HCT116 (cell line): ENCODE results near the gene RECQL5. TPM values are rescaled to one million over a fixed set of nuclear protein-coding genes. Genes with fewer than 3 reads are reported as not detected.

Experiments used
- ATAC-seq: fragments of 200-7000 bp; cut with Tn5 transposase; 2 replicates; pipeline ENCODE4 v1.9.1; 2020; ENCODE audit warnings: mild to moderate bottlenecking, moderate library complexity
- BruUV-seq: library from RNA; stranded (reverse); fragments of 400-500 nt; replicated peaks from 2 replicates; lab custom pipeline; 2021; lab: Mats Ljungman, UMichigan
- CTCF ChIA-PET: fragments of 300-600 bp; sonication (Branson Sonifier 250); formaldehyde crosslinking; loops from one replicate; lab custom pipeline; 2021; ENCODE audit warnings: antibody characterized with exemption; lab: Charles Lee
- POLR2A ChIA-PET: fragments of 300-600, 350-600 bp; sonication (Branson Sonifier 250); formaldehyde crosslinking; loops from one replicate; lab custom pipeline; 2021; ENCODE audit warnings: antibody characterized with exemption; lab: Charles Lee
- RAD21 ChIA-PET, 2 experiments: fragments of 300-600 bp; sonication (Branson Sonifier 250); formaldehyde crosslinking; loops; one replicate each; lab custom pipeline; 2023; ENCODE audit warnings: low total read pairs in 2 of 2; ENCODE audit not compliant: uncharacterized antibody in 2 of 2, unreplicated experiment in 2 of 2, low non-redundant PET in 1 of 2; lab: Charles Lee
- DNase-seq: peaks from one replicate; pipeline ENCODE4 v3.0.0-alpha.2; 2010; ENCODE audit warnings: low read depth, low spot score
- H2AFZ ChIP-seq: fragments of 200-600 bp; shearing (Covaris generic), sonication (generic); 2 replicates; pipeline ENCODE4 v1.6.1; 2017; ENCODE audit warnings: low read depth, mixed run types, mixed read lengths, antibody characterized with exemption, low read length; ENCODE audit not compliant: poor library complexity, severe bottlenecking
- H3K27ac ChIP-seq: 2 replicates; pipeline ENCODE4 v1.5.1; 2012; ENCODE audit warnings: low read depth, low read length
- H3K27me3 ChIP-seq: fragments of 200-600 bp; sonication (generic); 2 replicates; pipeline ENCODE4 v1.6.1; 2016; ENCODE audit warnings: mixed run types, low read length, mixed read lengths; ENCODE audit not compliant: insufficient read depth
- H3K36me3 ChIP-seq, 2 experiments: fragments of 200-500 bp in 1 of 2; fragments of 200-600 bp in 1 of 2; sonication (Bioruptor generic) in 1 of 2; sonication (generic) in 1 of 2; 2 replicates each; pipeline versions ENCODE4 v1.5.1 to v1.6.1; 2014 to 2016; ENCODE audit warnings: low read length in 2 of 2, inconsistent platforms in 1 of 2, mixed read lengths in 1 of 2, mixed run types in 1 of 2; ENCODE audit not compliant: insufficient read depth in 2 of 2, control insufficient read depth in 1 of 2
- H3K4me1 ChIP-seq, 2 experiments: fragments of 200-600 bp in 1 of 2; sonication (generic) in 1 of 2; 2 replicates each; pipeline versions ENCODE4 v1.5.1 to v1.6.1; 2012 to 2017; ENCODE audit warnings: low read length in 2 of 2, inconsistent platforms in 1 of 2, mild to moderate bottlenecking in 1 of 2, mixed read lengths in 1 of 2, mixed run types in 1 of 2, moderate library complexity in 1 of 2; ENCODE audit not compliant: insufficient read depth in 2 of 2, control insufficient read depth in 1 of 2
- H3K4me2 ChIP-seq: fragments of 200-600 bp; sonication (generic); 2 replicates; pipeline ENCODE4 v1.6.1; 2017; ENCODE audit warnings: mixed run types, low read length, mixed read lengths
- H3K4me3 ChIP-seq, 2 experiments: fragments of 200-600 bp in 1 of 2; sonication (generic) in 1 of 2; replicated peaks in 1 of 2; 2 replicates each; pipeline ENCODE4 v1.5.1; 2011 to 2016; ENCODE audit warnings: low read length in 2 of 2, control low read depth in 1 of 2, low read depth in 1 of 2, mild to moderate bottlenecking in 1 of 2, mixed read lengths in 1 of 2, mixed run types in 1 of 2
- H3K79me2 ChIP-seq: fragments of 200-600 bp; sonication (generic); 2 replicates; pipeline ENCODE4 v1.6.1; 2017; ENCODE audit warnings: mild to moderate bottlenecking, mixed run types, low read length, moderate library complexity, mixed read lengths; ENCODE audit not compliant: insufficient read depth
- H3K9ac ChIP-seq: fragments of 200-600 bp; sonication (generic); 2 replicates; pipeline ENCODE4 v1.6.1; 2016; ENCODE audit warnings: low read length, mixed read lengths
- H3K9me2 ChIP-seq: fragments of 200-600 bp; sonication (generic), shearing (Covaris generic); 2 replicates; pipeline ENCODE4 v1.6.1; 2017; ENCODE audit warnings: mixed run types, mild to moderate bottlenecking, moderate library complexity; ENCODE audit not compliant: insufficient read depth
- H3K9me3 ChIP-seq, 2 experiments: fragments of 200-500 bp in 1 of 2; fragments of 200-600 bp in 1 of 2; sonication (Bioruptor generic) in 1 of 2; sonication (generic) in 1 of 2; 2 replicates each; pipeline ENCODE4 v1.6.1; 2014 to 2017; ENCODE audit warnings: low read length in 2 of 2, mixed read lengths in 2 of 2, inconsistent platforms in 1 of 2, low read depth in 1 of 2, mild to moderate bottlenecking in 1 of 2, mixed run types in 1 of 2, moderate library complexity in 1 of 2; ENCODE audit not compliant: control insufficient read depth in 1 of 2, insufficient read depth in 1 of 2
- H4K20me1 ChIP-seq: fragments of 200-600 bp; sonication (generic), shearing (Covaris generic); 2 replicates; pipeline ENCODE4 v1.6.1; 2017; ENCODE audit warnings: mixed run types, mild to moderate bottlenecking, moderate library complexity; ENCODE audit not compliant: insufficient read depth
- ELF1 ChIP-seq: IDR thresholded peaks from 2 replicates; pipeline ENCODE4 v1.6.1; 2012; ENCODE audit warnings: low read depth, borderline replicate concordance
- EZH2phosphoT487 ChIP-seq: fragments of 200-600 bp; IDR thresholded peaks from 2 replicates; pipeline ENCODE4 v1.6.1; 2018; ENCODE audit warnings: antibody characterized with exemption, borderline replicate concordance
- JUND ChIP-seq: IDR thresholded peaks from 2 replicates; pipeline ENCODE4 v1.6.1; 2012
- RAD21 ChIP-seq: IDR thresholded peaks from 2 replicates; pipeline ENCODE4 v1.6.1; 2012; ENCODE audit warnings: low read depth, mild to moderate bottlenecking
- REST ChIP-seq: IDR thresholded peaks from 2 replicates; pipeline ENCODE4 v1.6.1; 2012; ENCODE audit warnings: low read depth
- SRF ChIP-seq: IDR thresholded peaks from 2 replicates; pipeline ENCODE4 v1.6.1; 2012; ENCODE audit warnings: low read depth
- YY1 ChIP-seq: IDR thresholded peaks from 2 replicates; pipeline ENCODE4 v1.6.1; 2011; ENCODE audit warnings: low read length, low read depth, moderate library complexity, mild to moderate bottlenecking; ENCODE audit not compliant: insufficient replicate concordance; ENCODE audit errors: extremely low read depth
- intact Hi-C: fragments of 100-400 bp; cut with micrococcal nuclease; formaldehyde crosslinking; loops from 2 replicates; pipeline ENCODE4 v1.10.0; 2022
- total RNA-seq: library from RNA; stranded (reverse); gene quantifications from one replicate; pipeline ENCODE4 v1.2.1, GENCODE V29; 2021; ENCODE audit not compliant: unreplicated experiment
- TF ChIP-seq, protein P1 (sequence below): IDR thresholded peaks from 2 replicates; pipeline ENCODE4 v1.6.1; 2012
- TF ChIP-seq, protein P2 (sequence below): IDR thresholded peaks from 2 replicates; pipeline ENCODE4 v1.6.1; 2011; ENCODE audit warnings: mild to moderate bottlenecking, low read length, moderate library complexity; ENCODE audit not compliant: insufficient replicate concordance; ENCODE audit errors: extremely low read depth

RECQL5 gene
- total RNA-seq, 1 experiment from 2014 or later, result 83.3 TPM

- ChIA-PET CTCF (interaction anchor here (0.9 to 2.4 kb wide), 3 partner anchors 29 to 58 kb away, joined by 3 to 7 read pairs (median 6); partner anchors contain the start of gene ITGB4), RAD21 (interaction anchor here in 1 of 2 experiments (2.0 kb wide), 1 partner anchor 29 kb away, joined by 5 read pairs; the partner anchor contains the start of gene ITGB4), POLR2A (interaction anchor here (1.1 to 3.3 kb wide), 4 partner anchors 9 to 88 kb away, joined by 3 to 17 read pairs (median 14); partner anchors contain the start of gene ITGB4)
- no peak for ATAC-seq
- no TSS peak for BruUV-seq
- no peak overlapping the region for H3K4me3 ChIP-seq
- no peak overlapping the region; the same call in 1 of the 2 replicates for H3K27ac ChIP-seq
- no peaks in the 10 kb centered on the region for H4K20me1 ChIP-seq
- peak overlapping the region; percentile 53; the same call in 1 of the 2 replicates for H3K4me2 ChIP-seq
- no peaks in the 10 kb centered on the region for H3K9me2 ChIP-seq
- H2AFZ ChIP-seq, result no peak overlapping the region
- H3K9ac ChIP-seq, result no peak overlapping the region
- peaks cover 87% of the 10 kb centered on the region for H3K79me2 ChIP-seq
- peaks cover 70 to 99% of the 10 kb centered on the region in 2 experiments for H3K4me1 ChIP-seq
- no peak for DNase-seq
- H3K9me3 ChIP-seq, result no peaks in the 10 kb centered on the region
- peaks cover 0 to 21% of the 10 kb centered on the region in 2 experiments; a peak in 1 of 4 replicates for H3K36me3 ChIP-seq
- TF ChIP-seq, protein P1, sequence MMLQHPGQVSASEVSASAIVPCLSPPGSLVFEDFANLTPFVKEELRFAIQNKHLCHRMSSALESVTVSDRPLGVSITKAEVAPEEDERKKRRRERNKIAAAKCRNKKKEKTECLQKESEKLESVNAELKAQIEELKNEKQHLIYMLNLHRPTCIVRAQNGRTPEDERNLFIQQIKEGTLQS, result no peak
- TF ChIP-seq RAD21 (no peak), EZH2phosphoT487 (no peak), JUND (no peak), SRF (no peak), YY1 (no peak), ELF1 (no peak), REST (no peak)
- TF ChIP-seq, protein P2, sequence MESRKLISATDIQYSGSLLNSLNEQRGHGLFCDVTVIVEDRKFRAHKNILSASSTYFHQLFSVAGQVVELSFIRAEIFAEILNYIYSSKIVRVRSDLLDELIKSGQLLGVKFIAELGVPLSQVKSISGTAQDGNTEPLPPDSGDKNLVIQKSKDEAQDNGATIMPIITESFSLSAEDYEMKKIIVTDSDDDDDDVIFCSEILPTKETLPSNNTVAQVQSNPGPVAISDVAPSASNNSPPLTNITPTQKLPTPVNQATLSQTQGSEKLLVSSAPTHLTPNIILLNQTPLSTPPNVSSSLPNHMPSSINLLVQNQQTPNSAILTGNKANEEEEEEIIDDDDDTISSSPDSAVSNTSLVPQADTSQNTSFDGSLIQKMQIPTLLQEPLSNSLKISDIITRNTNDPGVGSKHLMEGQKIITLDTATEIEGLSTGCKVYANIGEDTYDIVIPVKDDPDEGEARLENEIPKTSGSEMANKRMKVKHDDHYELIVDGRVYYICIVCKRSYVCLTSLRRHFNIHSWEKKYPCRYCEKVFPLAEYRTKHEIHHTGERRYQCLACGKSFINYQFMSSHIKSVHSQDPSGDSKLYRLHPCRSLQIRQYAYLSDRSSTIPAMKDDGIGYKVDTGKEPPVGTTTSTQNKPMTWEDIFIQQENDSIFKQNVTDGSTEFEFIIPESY, result no peak
- intact Hi-C loops, result no loop called here
- H3K27me3 ChIP-seq, result no peaks in the 10 kb centered on the region
Measured at GRCh38 chr17:75691801-75692626, 25.1 kb upstream of the RECQL5 start.
